Heart left ventricle (tissue), 13 donors: ENCODE measurements around the gene AHCYL2.
"Not testable (repeated sequence)": the region's sequence is repeated elsewhere in the genome, so short reads cannot be mapped to it uniquely, and the experiment has no call there.

ENCODE experiments used
- POLR2A ChIP-seq, 2 donors: fragments of 450-650 bp; IDR thresholded peaks; one replicate each; pipeline ENCODE4 v1.6.1; 2017; ENCODE audit warnings: antibody characterized with exemption in 2 of 2, mild to moderate bottlenecking in 2 of 2, moderate library complexity in 2 of 2
- TF ChIP-seq, protein P1 (sequence below), 12 donors: fragments of 200-600 bp; sonication (generic) in 4 of 12; IDR thresholded peaks; one replicate each; pipeline versions ENCODE4 v1.5.0 to v1.8.0; 2018 to 2022; ENCODE audit warnings: antibody characterized with exemption in 12 of 12, mild to moderate bottlenecking in 5 of 12
- donor health status: ischemic (EF 13 %, LVEDD 7.1; RV severe dilation, severe dysfunction).
- donor health status: DM: no; HTN: yes; CAD: no.
- donor health status: DM: no; HTN: no; CAD: no.
- donor health status: ischemic (EF 25% LVEDD 6.9; RV normal size, moderate dysfunction).
- donor health status: ischemic (EF 25% LVEDD 5.7; RV mildly dilated, moderate dysfunction).
- donor health status: ischemic (EF 35%, LVEDD 5.7; RV mildly dilated, moderate dysfunction).
- donor health status: nonischemic (EF 11% LVEDD 7.7; RV severe dilation, severe dysfunction).
- donor health status: DM: yes; HTN: yes; CAD: no.
- donor health status: PGD.
- donor health status: ischemic (EF 29% LVEDD 5.4; RV normal size, mild dysfunction).
- donor health status: nonischemic (EF 23%, LVEDD 6.1; RV moderate dilation, normal function).

DNA sequence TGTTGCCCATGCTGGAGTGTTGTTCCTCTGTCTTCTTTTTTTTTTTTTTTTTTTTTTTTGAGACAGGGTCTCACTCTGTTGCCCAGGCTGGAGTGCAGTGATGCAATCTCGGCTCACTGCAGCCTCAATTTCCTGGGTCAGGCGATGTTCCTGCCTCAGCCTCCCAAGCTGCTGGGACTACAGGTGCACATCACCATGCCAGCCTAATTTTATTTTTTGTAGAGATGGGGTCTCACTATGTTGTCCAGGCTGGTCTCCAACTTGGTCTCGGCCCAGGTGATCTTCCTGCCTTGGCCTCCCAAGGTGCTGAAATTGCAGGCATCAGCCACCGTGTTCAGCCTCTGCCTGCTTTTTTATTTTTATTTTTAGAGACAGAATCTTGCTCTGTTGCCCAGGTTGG lies 5.7 kb upstream of the AHCYL2 start:
- TF ChIP-seq, protein P1, sequence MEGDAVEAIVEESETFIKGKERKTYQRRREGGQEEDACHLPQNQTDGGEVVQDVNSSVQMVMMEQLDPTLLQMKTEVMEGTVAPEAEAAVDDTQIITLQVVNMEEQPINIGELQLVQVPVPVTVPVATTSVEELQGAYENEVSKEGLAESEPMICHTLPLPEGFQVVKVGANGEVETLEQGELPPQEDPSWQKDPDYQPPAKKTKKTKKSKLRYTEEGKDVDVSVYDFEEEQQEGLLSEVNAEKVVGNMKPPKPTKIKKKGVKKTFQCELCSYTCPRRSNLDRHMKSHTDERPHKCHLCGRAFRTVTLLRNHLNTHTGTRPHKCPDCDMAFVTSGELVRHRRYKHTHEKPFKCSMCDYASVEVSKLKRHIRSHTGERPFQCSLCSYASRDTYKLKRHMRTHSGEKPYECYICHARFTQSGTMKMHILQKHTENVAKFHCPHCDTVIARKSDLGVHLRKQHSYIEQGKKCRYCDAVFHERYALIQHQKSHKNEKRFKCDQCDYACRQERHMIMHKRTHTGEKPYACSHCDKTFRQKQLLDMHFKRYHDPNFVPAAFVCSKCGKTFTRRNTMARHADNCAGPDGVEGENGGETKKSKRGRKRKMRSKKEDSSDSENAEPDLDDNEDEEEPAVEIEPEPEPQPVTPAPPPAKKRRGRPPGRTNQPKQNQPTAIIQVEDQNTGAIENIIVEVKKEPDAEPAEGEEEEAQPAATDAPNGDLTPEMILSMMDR (IDR thresholded peaks at IDR 0.05), result not testable (repeated sequence)
- TF ChIP-seq POLR2A (IDR thresholded peaks at IDR 0.05), result not testable (repeated sequence)
